Upper lobe of right lung (tissue), 1 donor: ENCODE data around the gene LRCH1. TPM values are rescaled to one million over a fixed set of nuclear protein-coding genes. Genes with fewer than 3 reads are reported as not detected.

Experiments used
- ATAC-seq: fragments of 200-7000 bp; cut with Tn5 transposase; one replicate; pipeline ENCODE4 v1.9.1; 2020; ENCODE audit warnings: mild to moderate bottlenecking, moderate library complexity
- DNase-seq: peaks from one replicate; pipeline ENCODE4 v3.0.0-alpha.2; 2020
- H3K27ac ChIP-seq: fragments of 200-600 bp; one replicate; pipeline ENCODE4 v1.8.0; 2022
- H3K27me3 ChIP-seq: fragments of 200-600 bp; one replicate; pipeline ENCODE4 v1.8.0; 2022; ENCODE audit warnings: mild to moderate bottlenecking
- H3K36me3 ChIP-seq: fragments of 200-600 bp; one replicate; pipeline ENCODE4 v1.8.0; 2022
- H3K4me1 ChIP-seq: fragments of 200-600 bp; one replicate; pipeline ENCODE4 v1.8.0; 2022
- H3K4me3 ChIP-seq: fragments of 200-600 bp; one replicate; pipeline ENCODE4 v1.8.0; 2022; ENCODE audit warnings: mild to moderate bottlenecking
- H3K9me3 ChIP-seq: fragments of 200-600 bp; one replicate; pipeline ENCODE4 v1.8.0; 2022
- intact Hi-C: fragments of 100-400 bp; cut with DNase I; formaldehyde crosslinking; loops from one replicate; pipeline ENCODE4 v1.11.0; 2022
- total RNA-seq: library from RNA; stranded (reverse); fragmentation: NEBNext Ultra II Directional; extraction: Animal tissue kit (Norgen Biotek cat#: 25700); gene quantifications from one replicate; pipeline ENCODE4 v1.2.1, GENCODE V29; 2021
- TF ChIP-seq, protein P1 (sequence below): fragments of 200-600 bp; IDR thresholded peaks from one replicate; pipeline ENCODE4 v1.8.0; 2022; ENCODE audit warnings: antibody characterized with exemption
- donor health status: DM: no; HTN: yes; CAD: no; lungs with severe emphysema.

The LRCH1 gene
- total RNA-seq, 1 donor from 2014 or later = 32.0 TPM

GRCh38 chr13:46571909-46572595 lies 19.1 kb downstream of the LRCH1 start:
- H3K36me3 ChIP-seq = no peaks in the 10 kb centered on the region
- TF ChIP-seq, protein P1, sequence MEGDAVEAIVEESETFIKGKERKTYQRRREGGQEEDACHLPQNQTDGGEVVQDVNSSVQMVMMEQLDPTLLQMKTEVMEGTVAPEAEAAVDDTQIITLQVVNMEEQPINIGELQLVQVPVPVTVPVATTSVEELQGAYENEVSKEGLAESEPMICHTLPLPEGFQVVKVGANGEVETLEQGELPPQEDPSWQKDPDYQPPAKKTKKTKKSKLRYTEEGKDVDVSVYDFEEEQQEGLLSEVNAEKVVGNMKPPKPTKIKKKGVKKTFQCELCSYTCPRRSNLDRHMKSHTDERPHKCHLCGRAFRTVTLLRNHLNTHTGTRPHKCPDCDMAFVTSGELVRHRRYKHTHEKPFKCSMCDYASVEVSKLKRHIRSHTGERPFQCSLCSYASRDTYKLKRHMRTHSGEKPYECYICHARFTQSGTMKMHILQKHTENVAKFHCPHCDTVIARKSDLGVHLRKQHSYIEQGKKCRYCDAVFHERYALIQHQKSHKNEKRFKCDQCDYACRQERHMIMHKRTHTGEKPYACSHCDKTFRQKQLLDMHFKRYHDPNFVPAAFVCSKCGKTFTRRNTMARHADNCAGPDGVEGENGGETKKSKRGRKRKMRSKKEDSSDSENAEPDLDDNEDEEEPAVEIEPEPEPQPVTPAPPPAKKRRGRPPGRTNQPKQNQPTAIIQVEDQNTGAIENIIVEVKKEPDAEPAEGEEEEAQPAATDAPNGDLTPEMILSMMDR = no peak
- no peak overlapping the region for H3K27ac ChIP-seq
- DNase-seq (no peak), ATAC-seq (no peak)
- H3K9me3 ChIP-seq = no peaks in the 10 kb centered on the region
- intact Hi-C loops = no loop called here
- H3K4me3 ChIP-seq = no peak overlapping the region
- H3K4me1 ChIP-seq = peaks cover 34% of the 10 kb centered on the region
- no peaks in the 10 kb centered on the region for H3K27me3 ChIP-seq

DNA sequence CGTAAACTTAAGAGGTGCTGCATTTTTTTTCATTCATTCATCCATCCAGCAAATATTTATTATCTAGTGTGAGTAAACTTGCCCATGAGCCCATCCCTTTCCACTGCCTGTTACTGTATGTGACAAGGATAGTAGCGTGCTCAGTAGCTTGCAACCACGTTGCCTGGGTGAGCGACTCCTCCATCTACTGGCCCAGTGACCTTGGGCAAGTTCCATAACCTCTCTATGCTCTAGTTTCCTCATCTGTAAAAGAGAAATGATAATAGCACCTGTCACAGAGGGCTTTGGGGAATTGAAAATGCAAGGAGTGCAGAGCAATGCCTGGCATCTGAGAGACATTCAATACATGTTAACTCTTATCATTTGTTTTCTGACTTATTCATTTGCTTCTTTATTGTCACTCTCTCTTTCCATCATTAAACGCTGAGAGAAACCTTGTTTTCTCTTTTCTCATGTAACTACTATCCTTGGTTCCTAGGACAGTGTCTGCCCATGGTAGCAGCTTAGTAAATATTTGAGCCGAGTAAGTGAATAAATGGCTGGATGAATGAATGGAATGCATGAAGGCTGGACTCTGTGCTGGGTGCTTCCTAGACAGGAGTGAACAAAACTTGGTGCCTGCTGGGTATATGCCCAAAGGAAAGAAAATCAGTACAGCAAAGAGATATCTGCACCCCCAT lies 19.9 kb downstream of the LRCH1 start:
- Histone ChIP-seq H3K4me3 (no peak overlapping the region), H3K36me3 (no peaks in the 10 kb centered on the region), H3K27me3 (no peaks in the 10 kb centered on the region), H3K9me3 (no peaks in the 10 kb centered on the region), H3K4me1 (peaks cover 42% of the 10 kb centered on the region), H3K27ac (no peak overlapping the region)
- no peak for ATAC-seq
- intact Hi-C loops = no loop called here
- DNase-seq = no peak
- TF ChIP-seq, protein P1 = no peak

GRCh38 chr13:46575301-46575771 lies 22.4 kb downstream of the LRCH1 start:
- ATAC-seq (peak; percentile 56), DNase-seq (no peak)
- H3K36me3 ChIP-seq = no peaks in the 10 kb centered on the region
- no peak overlapping the region for H3K27ac ChIP-seq
- H3K9me3 ChIP-seq = no peaks in the 10 kb centered on the region
- peaks cover 47% of the 10 kb centered on the region for H3K4me1 ChIP-seq
- intact Hi-C loops = no loop called here
- TF ChIP-seq, protein P1 = no peak
- H3K4me3 ChIP-seq = no peak overlapping the region
- H3K27me3 ChIP-seq = no peaks in the 10 kb centered on the region

DNA sequence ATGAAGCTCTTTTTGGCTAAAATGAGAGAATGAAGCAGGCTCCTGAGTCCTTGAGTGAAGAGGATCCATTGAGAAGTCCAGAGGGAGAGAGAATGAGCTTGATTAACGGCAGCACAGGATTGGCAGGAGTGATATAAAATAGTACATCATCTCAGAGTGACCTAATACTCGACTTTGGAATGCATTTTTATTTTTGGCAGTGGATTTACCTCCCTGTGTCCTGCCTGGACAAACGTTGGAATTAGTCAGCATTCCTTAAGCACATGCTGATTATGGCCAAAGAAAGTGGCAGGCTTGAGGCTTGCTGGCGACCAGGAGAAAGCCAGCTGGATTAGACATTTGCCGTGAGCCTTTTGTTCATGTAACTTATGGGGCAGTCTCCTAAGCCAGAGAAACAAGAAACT lies 22.9 kb downstream of the LRCH1 start:
- peaks cover 45% of the 10 kb centered on the region for H3K4me1 ChIP-seq
- intact Hi-C loops = no loop called here
- no peaks in the 10 kb centered on the region for H3K27me3 ChIP-seq
- DNase-seq = no peak
- peak; percentile 57 for ATAC-seq
- no peak overlapping the region for H3K27ac ChIP-seq
- no peaks in the 10 kb centered on the region for H3K9me3 ChIP-seq
- H3K36me3 ChIP-seq = no peaks in the 10 kb centered on the region
- H3K4me3 ChIP-seq = no peak overlapping the region
- TF ChIP-seq, protein P1 = no peak

DNA sequence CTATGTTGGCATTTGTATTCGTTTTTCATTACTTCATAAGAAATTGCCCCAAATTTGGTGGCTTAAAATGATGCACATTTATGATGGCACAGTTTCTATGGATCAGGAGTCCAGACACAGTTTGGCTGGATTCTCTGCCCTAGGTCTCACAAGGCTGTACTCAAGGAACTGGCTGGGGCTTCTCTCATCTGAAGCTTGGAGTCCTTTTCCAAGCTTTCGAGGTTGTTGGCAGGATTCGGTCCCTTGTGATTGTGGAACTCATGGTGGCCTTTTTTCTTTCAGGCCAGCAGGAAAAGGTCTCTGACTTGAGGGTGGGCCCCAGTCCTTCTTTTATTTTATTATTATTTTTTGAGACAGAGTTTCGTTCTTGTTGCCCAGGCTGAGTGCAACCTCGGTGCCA lies 23.8 kb downstream of the LRCH1 start:
- no peak for ATAC-seq
- TF ChIP-seq, protein P1 = no peak
- DNase-seq = no peak
- Histone ChIP-seq H3K9me3 (no peaks in the 10 kb centered on the region), H3K27me3 (no peaks in the 10 kb centered on the region), H3K36me3 (no peaks in the 10 kb centered on the region), H3K4me3 (no peak overlapping the region), H3K27ac (no peak overlapping the region), H3K4me1 (peaks cover 41% of the 10 kb centered on the region)
- intact Hi-C loops = no loop called here
